GM19372 (cell line): ENCODE measurements around the gene MMP17.
"Not testable (repeated sequence)": the region's sequence is repeated elsewhere in the genome, so short reads cannot be mapped to it uniquely, and the experiment has no call there.

Source experiments
- ATAC-seq: cut with Tn5 transposase; IDR thresholded peaks from one replicate; pipeline ENCODE4 v1.9.1; 2021; ENCODE audit warnings: mild to moderate bottlenecking, low read depth, moderate library complexity; ENCODE audit not compliant: unreplicated experiment

Gene MMP17

DNA sequence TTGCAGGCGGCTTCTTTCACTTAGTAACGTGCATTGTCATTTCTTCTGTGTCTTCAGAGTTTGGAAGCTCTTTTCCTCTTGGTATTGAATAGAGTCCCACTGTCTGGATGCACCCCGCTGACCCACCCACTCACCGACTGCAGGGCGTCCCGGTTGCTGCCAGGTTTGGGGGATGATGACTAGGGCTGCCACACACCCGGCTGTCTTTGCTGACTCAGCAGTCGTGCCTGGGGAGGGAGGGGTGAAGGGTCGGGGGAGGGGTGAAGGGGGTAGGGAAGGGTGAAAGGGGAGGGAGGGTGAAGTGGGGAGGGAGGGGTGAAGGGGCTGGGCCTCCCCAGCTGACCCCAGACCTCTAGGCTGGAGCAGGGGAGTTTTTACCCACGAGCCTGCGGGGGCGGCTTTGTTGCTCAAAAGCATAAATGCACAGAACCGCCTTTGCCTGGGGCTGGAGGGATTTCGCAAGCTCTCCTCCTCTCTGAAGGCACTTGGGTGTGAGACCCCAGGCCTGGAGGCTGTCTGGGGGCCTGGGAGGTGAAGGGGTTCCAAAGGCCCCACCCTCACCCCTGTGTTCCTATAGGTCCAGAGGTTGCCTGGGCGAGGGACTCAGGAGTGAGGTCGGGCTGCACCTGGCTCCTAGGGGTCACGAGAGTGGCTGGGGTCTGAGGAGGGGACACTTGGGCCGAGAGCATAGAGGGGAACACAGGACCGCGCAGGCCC, 35.0 kb downstream of the MMP17 start:
- no peak for ATAC-seq

DNA sequence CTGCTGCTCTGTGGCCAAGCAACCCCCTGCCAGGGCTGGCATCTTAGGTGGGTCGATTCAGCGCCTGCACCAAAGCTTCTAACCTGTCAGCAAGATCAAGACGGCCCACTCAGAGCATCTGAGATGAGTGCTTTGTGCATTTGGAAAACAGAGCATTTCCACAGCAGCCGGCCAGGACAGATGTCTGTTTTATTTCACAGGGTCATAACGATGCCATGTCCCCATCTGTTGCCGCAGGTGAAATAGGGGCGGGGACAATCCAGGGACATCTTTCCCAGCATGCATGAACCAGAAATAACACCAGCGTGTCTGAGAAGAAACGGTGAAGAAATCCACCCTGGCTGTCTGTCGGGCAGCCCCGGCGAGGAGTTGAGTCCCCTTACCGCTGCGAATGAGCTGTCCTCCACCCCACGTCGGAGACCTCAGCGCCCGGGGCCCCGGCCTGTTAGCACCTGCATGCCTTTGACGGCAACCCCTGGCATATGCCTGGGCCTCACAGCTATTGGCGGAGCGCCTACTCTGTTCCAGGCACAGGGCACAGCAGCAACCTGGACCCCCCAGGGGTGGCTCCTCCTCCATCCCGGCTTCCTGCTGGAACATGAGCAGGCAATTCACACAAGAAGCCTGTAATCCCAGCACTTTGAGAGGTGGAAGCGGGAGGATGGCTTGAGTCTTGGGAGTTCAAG, 35.7 kb downstream of the MMP17 start:
- no peak for ATAC-seq

DNA sequence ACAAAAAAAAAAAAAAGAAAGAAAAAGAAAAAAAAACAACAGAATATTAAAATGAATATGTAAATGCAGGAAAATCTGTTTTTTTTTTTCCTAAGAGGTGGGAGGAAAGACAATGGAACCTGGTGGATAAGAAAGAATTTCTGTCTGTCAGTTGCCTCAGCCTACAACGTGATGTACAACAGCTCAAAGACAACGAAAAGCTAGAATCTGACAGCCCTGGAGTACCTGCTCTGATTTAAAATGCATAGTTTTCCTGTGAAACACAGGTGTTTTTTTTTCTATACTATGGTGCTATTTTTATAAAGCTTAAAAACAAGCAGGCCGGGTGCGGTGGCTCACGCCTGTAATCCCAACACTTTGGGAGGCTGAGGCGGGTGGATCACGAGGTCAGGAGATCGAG, 36.3 kb downstream of the MMP17 start:
- ATAC-seq, result no peak

DNA sequence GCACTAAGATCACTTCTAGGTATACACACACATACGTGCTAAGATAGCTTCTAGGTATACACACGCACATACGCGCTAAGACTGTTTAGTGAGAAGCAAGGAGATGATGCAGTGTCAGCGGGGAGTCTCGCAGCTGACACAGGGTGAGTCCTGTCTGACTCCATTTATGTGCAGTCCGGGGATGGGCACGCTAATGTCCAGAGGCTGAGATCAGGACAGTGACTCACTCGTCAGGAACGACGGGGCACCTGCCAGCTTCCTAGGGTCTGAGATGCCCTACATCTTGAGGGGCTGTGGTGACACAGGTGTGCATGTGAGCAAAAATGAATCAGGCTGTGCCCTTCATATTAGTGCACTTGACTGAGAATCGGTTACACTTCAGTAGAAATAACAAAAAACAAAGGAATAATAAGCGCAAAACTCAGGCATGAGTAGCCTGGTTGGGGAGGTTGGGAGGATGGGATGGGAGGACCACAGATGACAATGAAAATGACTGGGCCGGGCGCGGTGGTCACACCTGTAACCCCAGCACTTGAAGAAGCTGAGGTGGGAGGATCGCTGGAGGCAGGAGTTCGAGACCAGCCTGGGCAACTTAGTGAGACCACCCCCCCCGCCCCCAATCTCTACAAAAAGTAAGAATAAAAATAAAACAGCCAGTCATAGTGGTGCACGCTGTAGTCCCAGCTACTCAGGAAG, 37.1 kb downstream of the MMP17 start:
- no peak for ATAC-seq

DNA sequence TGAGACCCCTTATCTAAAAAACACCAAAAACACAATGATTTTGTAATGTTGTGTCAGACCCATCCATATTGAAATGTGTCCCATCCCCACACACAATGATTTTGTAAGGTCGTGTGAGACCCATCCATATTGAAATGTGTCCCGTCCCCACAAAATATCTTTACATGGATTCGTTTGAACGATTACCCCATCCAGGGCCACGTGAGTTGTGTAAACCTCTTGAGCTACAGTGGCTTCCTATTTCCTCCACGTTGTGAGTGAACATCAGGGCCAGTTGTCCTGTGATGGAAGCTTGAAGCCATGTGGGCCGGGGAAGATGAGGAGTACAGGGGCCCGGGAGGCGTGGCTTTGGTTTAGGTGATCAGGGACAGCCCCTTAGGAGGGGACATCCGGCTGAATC, 39.3 kb downstream of the MMP17 start:
- no peak for ATAC-seq

DNA sequence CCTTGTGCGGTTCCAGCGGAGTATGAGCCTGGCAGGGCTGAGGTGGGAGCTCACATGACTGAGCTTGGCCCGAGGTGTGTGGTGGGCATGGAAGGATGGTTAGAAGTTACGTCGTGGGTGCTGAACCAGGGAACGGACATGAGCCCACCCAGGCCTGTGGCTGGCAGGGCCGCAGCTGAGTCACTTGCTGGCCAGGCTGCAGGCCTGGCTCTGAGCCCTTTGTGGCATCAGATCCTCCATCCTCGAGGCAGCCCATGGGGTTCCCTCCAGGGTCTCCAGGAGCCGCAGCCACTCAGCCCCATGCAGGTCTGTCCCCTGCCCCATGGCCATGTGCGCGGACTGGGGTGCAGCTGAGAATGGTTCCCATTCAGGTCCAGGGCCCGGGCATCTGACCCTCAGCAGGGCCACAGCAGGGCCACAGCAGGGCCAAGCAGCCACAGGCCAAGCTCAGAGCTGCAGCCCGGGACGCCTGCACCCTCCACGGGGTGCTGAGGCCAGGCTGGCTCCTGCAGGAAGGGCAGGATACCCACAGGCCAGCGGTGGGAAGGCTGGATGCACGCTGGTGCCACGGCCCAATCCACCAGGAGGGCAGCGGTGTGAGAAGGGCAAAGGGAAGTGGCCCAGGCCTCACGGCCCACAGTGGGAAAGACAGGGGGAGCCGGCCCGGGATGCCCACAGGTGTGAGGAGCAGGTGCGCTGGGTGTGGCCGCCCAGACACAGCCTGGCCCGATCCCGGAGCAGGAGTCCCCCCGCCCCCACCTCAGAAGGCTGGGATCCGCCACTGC, 39.9 kb downstream of the MMP17 start:
- ATAC-seq, result no peak

DNA sequence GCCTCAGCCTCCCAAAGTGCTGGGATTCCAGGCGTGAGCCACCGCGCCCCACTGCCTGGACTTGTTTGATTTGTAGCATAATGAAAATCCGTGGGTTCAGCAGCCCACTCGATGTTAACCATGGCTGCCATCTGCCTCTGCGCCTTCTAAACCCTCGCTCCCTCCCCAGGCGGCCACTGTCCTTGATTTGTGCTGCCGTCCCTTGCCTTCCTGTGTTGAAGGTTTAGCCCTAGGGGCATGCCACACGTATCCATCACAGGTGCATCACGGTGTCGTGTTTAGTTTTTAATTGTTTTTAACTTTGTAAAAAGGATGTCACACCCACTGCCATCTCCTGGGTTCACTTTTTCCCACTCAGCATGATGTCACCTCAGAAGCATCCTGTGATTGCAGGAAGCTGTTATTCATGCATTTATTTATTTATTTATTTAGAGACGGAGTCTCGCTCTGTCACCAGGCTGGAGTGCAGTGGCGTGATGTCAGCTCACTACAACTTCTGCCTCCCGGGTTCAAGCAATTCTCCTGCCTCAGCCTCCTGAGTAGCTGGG, 41.8 kb downstream of the MMP17 start:
- no peak for ATAC-seq

DNA sequence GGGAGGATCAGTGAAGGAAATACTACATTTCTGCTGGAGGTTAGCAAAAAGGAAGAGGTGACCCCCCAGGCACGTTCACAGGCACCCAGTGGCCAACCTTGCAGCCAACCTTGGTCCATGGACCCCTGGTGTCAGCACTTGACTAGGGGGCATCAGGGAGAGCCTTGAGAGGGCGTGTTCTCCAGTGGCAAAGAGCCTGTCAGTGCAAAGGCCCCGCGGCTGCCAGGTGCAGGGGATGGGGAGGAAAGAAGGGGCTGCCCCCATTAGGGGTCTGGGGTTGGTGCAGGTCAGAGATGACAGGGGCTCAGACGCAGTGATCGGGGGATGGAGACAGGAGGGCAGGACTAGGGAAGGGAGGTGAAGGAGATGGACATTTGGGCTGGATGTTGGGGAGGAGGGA, 43.5 kb downstream of the MMP17 start:
- ATAC-seq, result no peak

DNA sequence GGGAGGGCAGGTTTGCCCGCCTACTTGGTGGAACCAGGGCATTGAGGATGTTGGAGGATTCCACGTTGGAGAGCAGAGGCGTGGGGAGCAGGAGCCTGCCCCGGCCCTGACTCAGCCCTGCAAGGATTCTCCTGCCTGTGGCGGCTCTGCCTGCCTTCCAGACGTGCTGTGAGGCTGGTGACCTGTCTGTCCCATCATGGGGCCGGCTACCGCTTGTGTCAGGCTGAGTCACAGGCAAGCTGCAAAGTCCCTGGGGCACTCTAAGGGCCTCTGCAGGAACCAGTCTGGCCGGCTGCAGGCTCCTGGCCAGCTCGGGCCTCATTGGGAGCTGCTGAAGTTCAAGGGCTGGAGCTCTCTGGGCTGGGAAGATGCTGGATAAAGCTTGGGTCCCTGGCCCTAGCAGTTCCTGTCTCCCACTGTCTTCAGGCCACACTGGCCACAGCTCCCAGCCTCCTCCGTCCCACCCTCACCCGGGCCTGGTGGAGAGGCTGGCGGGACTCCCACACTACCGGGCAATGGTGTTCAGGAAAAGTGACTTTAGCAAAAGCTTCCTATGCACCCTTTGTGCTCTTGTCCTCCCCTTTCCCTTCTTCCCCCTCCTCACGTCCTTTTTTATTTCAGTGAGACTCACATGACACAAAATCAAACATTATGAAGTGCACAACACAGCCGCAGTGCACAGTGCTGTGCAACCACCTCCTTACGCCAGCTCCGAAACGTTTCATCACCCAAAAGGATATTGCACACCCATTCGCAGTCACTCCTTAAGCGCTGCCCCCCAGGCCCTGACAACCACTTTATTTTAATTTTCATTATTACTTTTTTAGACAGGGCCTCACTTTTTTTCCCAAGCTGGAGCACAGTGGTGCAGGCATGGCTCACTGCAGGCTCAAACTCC, 44.2 kb downstream of the MMP17 start:
- ATAC-seq, result no peak

DNA sequence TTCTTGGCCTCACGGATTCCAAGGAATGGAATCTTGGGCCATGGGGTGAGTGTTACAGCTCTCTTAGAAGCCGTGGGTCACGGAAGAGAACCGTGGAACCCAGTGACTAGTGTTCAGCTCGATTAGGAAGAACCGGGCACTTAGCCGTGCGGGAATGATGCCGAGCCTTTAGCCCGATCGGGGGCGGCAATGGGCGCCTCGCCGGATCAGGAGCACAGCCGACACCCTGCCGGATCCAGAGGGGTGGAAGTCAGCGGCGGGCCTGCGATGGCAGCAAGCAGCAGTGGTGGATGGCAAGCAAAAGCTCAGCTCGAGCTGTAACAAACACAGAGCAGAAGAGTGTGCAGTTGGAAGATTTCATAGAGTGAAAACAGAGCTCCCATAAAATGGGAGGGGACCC, 45.1 kb downstream of the MMP17 start:
- no peak for ATAC-seq

DNA sequence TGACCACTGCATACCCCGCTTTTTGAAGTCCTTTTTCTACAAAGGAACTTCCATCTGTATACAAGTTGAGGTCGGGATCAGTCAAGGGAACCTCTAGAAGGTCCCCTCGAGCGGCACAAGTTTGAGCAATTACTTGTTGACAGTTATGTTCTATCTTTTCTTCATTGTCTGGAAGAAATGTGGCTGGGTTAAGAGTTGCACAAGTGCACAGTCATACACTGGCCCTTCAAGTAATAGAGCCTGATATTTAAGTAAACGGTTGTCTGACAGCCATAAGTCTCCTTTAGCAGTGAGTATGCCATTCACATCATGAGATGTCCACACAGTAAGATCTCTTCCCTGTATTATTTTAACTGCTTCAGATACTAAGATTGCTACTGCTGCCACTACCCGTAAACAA, 46.8 kb downstream of the MMP17 start:
- not testable (repeated sequence) for ATAC-seq

DNA sequence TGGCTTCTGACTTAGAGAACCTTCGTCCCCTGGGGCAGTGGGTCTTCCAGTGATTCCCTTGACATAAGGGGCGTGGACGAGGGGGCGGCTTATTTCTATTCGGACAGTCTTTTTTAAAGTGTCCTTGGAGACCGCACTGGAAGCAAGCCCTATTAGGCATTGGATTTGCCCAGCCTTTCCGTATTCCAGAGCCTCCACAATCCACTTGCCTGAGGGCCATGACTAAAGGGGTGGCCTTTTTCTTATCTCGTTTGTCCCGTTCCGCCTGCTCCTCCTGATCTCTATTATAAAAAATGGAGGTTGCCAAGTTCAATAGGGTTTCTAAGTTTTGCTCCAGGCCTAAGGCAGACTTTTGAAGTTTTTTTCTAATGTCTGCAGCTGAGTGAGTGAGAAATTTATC, 49.0 kb downstream of the MMP17 start:
- not testable (repeated sequence) for ATAC-seq

DNA sequence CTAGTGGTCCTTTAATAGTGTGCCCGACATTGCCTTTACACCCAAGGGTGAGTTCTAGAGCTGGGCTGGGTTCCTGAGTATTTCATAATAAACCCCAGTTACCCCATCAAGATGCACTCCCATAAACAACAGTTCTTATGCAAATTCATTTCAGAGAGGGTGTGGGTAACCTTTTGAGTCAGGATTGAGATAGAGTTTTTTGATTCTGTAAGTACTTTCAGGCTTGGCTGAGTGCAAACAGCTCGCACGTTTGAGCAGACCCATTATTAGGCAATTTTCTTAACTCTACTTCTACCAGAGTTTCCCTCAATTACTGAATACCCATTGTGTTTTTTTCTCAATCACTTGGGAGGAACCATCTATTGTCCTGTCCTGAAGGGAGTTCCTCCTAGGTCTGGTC, 50.2 kb downstream of the MMP17 start:
- ATAC-seq, result not testable (repeated sequence)

DNA sequence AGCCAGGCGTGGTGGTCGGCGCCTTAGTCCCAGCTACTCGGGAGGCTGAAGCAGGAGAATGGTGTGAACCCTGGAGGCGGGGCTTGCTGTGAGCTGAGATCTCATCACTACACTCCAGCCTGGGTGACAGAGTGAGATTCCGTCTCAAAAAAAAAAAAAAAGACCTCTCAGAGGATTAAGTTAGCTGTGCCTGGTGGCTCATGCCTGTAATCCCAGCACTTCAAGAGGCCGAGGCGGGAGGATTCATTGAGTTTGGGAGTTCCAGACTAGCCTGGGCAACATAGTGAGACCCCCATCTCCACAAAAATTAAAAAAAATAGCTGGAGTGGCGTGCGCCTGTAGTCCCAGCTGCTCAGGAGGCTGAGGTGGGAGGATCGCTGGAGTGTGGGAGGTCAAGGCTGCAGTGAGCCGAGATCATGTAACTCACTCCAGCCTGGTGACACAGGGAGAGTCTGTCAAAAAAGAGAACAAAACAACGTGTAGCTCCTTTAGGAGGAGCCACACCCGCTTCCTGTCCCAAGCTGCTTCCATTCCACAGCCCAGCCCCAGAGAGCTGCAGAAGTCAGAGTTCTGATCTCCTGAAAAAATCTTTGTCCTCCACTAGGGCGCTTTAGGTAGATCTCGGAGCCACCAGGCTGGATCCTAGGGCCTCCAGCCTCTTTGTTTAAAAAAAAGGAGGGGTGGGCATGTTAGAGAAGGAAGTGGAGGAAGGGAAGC, 54.8 kb downstream of the MMP17 start:
- no peak for ATAC-seq

DNA sequence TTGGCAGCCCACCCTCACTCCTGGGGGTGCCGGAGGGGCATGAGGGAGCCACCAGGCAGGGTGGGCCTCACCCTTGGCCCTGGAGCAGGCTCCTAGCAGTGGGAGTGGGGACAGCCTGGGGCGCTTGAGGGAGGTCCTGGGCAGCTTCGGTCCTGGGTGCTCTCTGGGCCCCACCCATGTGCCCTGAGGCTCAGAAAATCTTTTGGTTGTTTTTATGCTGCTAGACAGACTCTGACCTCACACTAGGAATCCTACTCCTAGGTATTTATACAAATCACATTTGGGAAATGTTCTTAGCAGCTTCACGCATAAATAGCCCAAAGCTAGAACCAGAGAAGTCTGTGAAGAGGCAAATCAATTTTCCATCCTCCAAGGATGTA, 55.3 kb downstream of the MMP17 start:
- ATAC-seq, result no peak

DNA sequence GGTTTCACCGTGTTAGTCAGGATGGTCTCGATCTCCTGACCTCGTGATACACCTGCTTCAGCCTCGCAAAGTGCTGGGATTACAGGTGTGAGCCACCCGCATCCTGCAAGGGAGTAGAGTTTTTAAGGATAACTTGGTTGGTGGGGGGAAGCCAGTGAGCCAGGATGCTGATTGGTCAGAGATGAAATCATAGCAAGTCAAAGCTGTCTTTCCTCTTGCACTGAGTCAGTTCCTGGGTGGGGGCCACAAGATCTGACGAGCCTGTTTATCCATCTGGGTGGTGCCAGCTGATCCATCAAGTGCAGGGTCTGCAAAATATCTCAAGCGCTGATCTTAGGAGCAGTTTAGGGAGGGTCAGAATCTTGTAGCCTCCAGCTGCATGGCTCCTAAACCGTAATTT, 56.9 kb downstream of the MMP17 start:
- ATAC-seq, result not testable (repeated sequence)

DNA sequence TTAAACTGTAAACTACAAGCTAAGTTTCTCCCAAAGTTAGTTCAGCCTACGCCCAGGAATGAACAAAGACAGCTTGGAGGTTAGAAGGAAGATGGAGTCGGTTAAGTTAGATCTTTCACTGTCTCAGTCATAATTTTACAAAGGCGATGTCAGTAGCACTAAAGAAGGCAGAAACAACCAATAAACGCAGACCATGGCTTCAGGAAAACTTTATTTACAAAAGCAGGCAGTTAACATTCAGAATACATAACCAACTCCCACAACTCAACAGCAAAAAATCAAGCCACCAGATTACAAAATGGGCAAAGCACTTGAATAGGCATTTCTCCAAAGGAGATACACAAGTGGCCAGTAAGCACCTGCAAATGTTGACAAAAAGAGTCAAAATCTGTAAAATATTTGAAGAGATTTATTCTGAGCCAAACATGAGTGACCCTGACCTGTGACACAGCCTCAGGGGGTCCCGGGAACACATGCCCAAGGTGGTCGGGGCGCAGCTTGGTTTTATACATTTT, 57.4 kb downstream of the MMP17 start:
- ATAC-seq, result no peak

DNA sequence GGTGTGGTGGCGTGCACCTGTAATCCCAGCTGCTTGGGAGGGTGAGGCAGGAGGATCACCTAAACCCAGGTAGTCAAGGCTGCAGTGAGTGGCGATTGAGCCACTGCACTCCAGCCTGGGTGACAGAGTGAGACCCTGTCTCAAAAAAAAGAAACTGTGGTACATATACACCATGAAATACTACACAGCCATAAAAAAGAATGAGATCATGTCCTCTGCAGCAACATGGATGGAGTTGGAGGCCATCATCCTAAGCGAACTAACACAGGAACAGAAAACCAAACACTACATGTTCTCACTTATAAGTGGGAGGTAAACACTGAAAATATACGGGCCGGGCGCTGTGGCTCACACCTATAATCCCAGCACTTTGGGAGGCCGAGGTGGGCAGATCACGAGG, 63.5 kb downstream of the MMP17 start:
- not testable (repeated sequence) for ATAC-seq
